T-helper 1 cell treated with Interleukin-12 subunit alpha and Interleukin-12 subunit beta and Interleukin-4 antibody, amounts not matched to agents 30 μg/mL and 1 μg/mL, for 36 hours (primary cell): Measurements from ENCODE around the gene NALCN.

Source experiments
- H3K27ac Mint-ChIP-seq: one replicate; pipeline ENCODE4 v1.8.0; 2021; ENCODE audit warnings: mild to moderate bottlenecking, mixed read lengths
- H3K27me3 Mint-ChIP-seq: one replicate; pipeline ENCODE4 v1.8.0; 2021; ENCODE audit warnings: low read depth, mixed read lengths
- H3K36me3 Mint-ChIP-seq: one replicate; pipeline ENCODE4 v1.8.0; 2021; ENCODE audit warnings: low read depth, mixed read lengths
- H3K4me1 Mint-ChIP-seq: one replicate; pipeline ENCODE4 v1.8.0; 2021; ENCODE audit warnings: low read depth, mixed read lengths
- H3K4me3 Mint-ChIP-seq: one replicate; pipeline ENCODE4 v1.8.0; 2021; ENCODE audit warnings: mild to moderate bottlenecking, moderate library complexity, mixed read lengths
- H3K9me3 Mint-ChIP-seq: one replicate; pipeline ENCODE4 v1.8.0; 2021; ENCODE audit warnings: mixed read lengths

The NALCN gene

DNA sequence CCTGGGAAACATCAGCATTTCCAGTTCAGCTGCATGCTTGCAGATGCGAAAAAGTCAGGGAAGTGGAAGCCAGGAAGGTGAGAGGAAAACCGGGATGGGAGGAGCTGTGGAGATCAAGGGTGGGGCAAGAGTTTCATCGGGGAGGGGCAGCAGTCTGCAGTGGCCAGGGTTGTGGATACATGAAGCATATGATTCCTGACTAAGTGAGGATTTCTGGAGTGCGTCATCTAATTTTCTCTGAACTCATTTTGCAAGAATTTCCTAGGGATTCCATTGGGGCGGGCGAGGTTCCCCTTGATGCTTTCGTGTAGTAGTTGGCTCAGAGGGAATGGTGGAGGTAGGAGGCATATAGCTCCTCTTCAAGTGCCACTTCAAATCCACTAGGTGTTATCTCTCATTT lies 397.6 kb downstream of the NALCN start:
- Mint-ChIP-seq H3K4me1 (no peaks in the 10 kb centered on the region), H3K27ac (no peak overlapping the region), H3K36me3 (no peaks in the 10 kb centered on the region), H3K27me3 (no peaks in the 10 kb centered on the region), H3K4me3 (no peak overlapping the region), H3K9me3 (no peaks in the 10 kb centered on the region)

- Mint-ChIP-seq H3K27ac (no peak overlapping the region), H3K4me1 (no peaks in the 10 kb centered on the region), H3K27me3 (no peaks in the 10 kb centered on the region), H3K4me3 (no peak overlapping the region), H3K9me3 (no peaks in the 10 kb centered on the region), H3K36me3 (no peaks in the 10 kb centered on the region)
Observed at GRCh38 chr13:101017123-101017872, 399.0 kb downstream of the NALCN start.

DNA sequence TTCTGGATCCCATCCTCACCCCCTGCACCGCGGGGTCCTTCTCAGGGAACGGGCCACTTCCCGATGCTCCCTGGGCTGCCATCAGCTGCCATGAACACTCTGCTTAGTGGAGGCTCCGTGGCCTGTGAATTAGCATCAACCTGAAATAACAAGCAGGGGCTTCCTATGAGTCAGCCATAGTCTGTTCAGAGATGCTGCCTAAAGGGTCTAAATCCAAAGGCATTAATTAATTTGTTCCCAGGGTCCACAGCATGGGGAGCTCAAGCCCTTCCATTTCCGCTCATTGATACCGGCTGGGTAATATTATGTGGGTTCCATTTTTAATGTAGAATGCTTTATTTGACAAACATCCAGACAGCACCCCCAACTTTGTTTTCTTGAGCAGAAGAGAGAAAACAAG lies 399.8 kb downstream of the NALCN start:
- Mint-ChIP-seq H3K4me1 (no peaks in the 10 kb centered on the region), H3K27me3 (no peaks in the 10 kb centered on the region), H3K4me3 (no peak overlapping the region), H3K27ac (no peak overlapping the region), H3K36me3 (no peaks in the 10 kb centered on the region), H3K9me3 (no peaks in the 10 kb centered on the region)

DNA sequence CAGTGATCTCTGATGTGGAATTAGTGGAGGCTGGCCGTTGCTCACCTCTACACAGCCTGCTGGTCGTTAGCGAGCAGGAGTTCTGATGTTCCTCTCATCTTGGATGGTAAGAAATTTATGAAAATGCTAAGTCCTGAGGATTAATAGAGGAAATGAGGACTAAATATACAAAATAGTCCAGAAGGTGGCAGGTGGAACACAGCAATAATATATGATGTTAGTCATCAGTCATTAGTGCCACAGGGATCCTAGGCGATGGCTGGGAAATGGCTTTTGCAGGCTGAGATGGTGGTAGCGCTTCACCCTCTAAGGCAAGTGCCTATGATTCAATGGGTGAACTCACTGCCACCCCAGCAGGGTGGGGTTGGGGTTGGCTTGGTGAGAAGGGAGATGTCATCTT lies 403.1 kb downstream of the NALCN start:
- Mint-ChIP-seq H3K4me1 (no peaks in the 10 kb centered on the region), H3K36me3 (no peaks in the 10 kb centered on the region), H3K9me3 (no peaks in the 10 kb centered on the region), H3K27ac (no peak overlapping the region), H3K27me3 (no peaks in the 10 kb centered on the region), H3K4me3 (no peak overlapping the region)

GRCh38 chr13:101010100-101010499 lies 406.2 kb downstream of the NALCN start:
- no peaks in the 10 kb centered on the region for H3K27me3 Mint-ChIP-seq
- H3K4me1 Mint-ChIP-seq, result no peaks in the 10 kb centered on the region
- H3K9me3 Mint-ChIP-seq, result no peaks in the 10 kb centered on the region
- no peaks in the 10 kb centered on the region for H3K36me3 Mint-ChIP-seq
- H3K27ac Mint-ChIP-seq, result no peak overlapping the region
- H3K4me3 Mint-ChIP-seq, result no peak overlapping the region

DNA sequence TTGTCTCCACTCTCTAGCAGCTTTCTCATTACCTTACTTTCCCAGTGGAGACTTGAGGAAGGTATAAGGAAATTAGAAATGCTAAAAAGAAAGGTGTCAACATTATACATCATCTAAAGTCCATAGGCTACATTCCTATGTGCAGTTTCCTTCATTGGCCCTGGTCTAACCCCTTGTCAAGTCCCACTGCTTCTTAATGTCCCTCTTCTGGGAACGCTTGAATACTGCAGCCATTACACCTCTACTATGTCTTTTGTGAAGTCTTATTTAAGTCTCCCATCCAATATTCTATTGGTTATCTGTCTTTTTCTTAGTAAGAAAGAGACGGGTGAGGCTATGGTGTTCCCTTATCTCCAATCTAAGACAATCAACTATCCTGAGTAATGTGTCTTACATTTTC lies 409.1 kb downstream of the NALCN start:
- H3K27ac Mint-ChIP-seq, result no peak overlapping the region
- H3K9me3 Mint-ChIP-seq, result no peaks in the 10 kb centered on the region
- no peak overlapping the region for H3K4me3 Mint-ChIP-seq
- no peaks in the 10 kb centered on the region for H3K27me3 Mint-ChIP-seq
- H3K4me1 Mint-ChIP-seq, result no peaks in the 10 kb centered on the region
- H3K36me3 Mint-ChIP-seq, result no peaks in the 10 kb centered on the region
